ENCODE data around the gene RASGEF1C.

The RASGEF1C gene

GRCh38 chr5:180138976-180139730 is 69.9 kb downstream of the RASGEF1C start:
- H3K9me3 ChIP-seq (ENCODE audit: low read length): no peaks in the 10 kb centered on the region
- peaks cover 3% of the 10 kb centered on the region for H3K27me3 ChIP-seq (ENCODE audit: insufficient read depth, low read length)
- H3K4me3 ChIP-seq (ENCODE audit: low read length): no peak overlapping the region
- H3K36me3 ChIP-seq (ENCODE audit: insufficient read depth, low read length): no peaks in the 10 kb centered on the region
- no peak overlapping the region for H2AFZ ChIP-seq (ENCODE audit: low read depth, low read length)
- peaks cover 24% of the 10 kb centered on the region for H3K4me1 ChIP-seq (ENCODE audit: insufficient read depth, low read length)

GRCh38 chr5:180138214-180138975 is 70.6 kb downstream of the RASGEF1C start:
- Histone ChIP-seq H3K4me3 (ENCODE audit: low read length) (no peak overlapping the region), H3K4me1 (ENCODE audit: insufficient read depth, low read length) (peaks cover 24% of the 10 kb centered on the region), H2AFZ (ENCODE audit: low read depth, low read length) (no peak overlapping the region), H3K9me3 (ENCODE audit: low read length) (no peaks in the 10 kb centered on the region), H3K27me3 (ENCODE audit: insufficient read depth, low read length) (peaks cover 3% of the 10 kb centered on the region), H3K36me3 (ENCODE audit: insufficient read depth, low read length) (no peaks in the 10 kb centered on the region)

- Histone ChIP-seq H3K27me3 (ENCODE audit: insufficient read depth, low read length) (peaks cover 3% of the 10 kb centered on the region), H3K4me1 (ENCODE audit: insufficient read depth, low read length) (peaks cover 21% of the 10 kb centered on the region), H3K36me3 (ENCODE audit: insufficient read depth, low read length) (no peaks in the 10 kb centered on the region), H2AFZ (ENCODE audit: low read depth, low read length) (no peak overlapping the region), H3K4me3 (ENCODE audit: low read length) (no peak overlapping the region), H3K9me3 (ENCODE audit: low read length) (no peaks in the 10 kb centered on the region)
These were observed 71.4 kb downstream of the RASGEF1C start for GRCh38 chr5:180137401-180138213.

- no peaks in the 10 kb centered on the region for H3K9me3 ChIP-seq (ENCODE audit: low read length)
- peaks cover 3% of the 10 kb centered on the region for H3K27me3 ChIP-seq (ENCODE audit: insufficient read depth, low read length)
- H3K4me3 ChIP-seq (ENCODE audit: low read length): no peak overlapping the region
- no peak overlapping the region for H2AFZ ChIP-seq (ENCODE audit: low read depth, low read length)
- peaks cover 15% of the 10 kb centered on the region for H3K4me1 ChIP-seq (ENCODE audit: insufficient read depth, low read length)
- H3K36me3 ChIP-seq (ENCODE audit: insufficient read depth, low read length): no peaks in the 10 kb centered on the region
These were observed 72.2 kb downstream of the RASGEF1C start for GRCh38 chr5:180136630-180137381.

GRCh38 chr5:180135967-180136629 is 72.9 kb downstream of the RASGEF1C start:
- H3K4me1 ChIP-seq (ENCODE audit: insufficient read depth, low read length): peaks cover 15% of the 10 kb centered on the region
- H3K36me3 ChIP-seq (ENCODE audit: insufficient read depth, low read length): no peaks in the 10 kb centered on the region
- H3K27me3 ChIP-seq (ENCODE audit: insufficient read depth, low read length): peaks cover 3% of the 10 kb centered on the region
- no peak overlapping the region for H2AFZ ChIP-seq (ENCODE audit: low read depth, low read length)
- H3K4me3 ChIP-seq (ENCODE audit: low read length): no peak overlapping the region
- H3K9me3 ChIP-seq (ENCODE audit: low read length): no peaks in the 10 kb centered on the region

- Histone ChIP-seq H3K36me3 (ENCODE audit: insufficient read depth, low read length) (no peaks in the 10 kb centered on the region), H3K4me1 (ENCODE audit: insufficient read depth, low read length) (peaks cover 9% of the 10 kb centered on the region), H3K27me3 (ENCODE audit: insufficient read depth, low read length) (peaks cover 10% of the 10 kb centered on the region), H3K9me3 (ENCODE audit: low read length) (no peaks in the 10 kb centered on the region), H3K4me3 (ENCODE audit: low read length) (no peak overlapping the region), H2AFZ (ENCODE audit: low read depth, low read length) (no peak overlapping the region)
These were observed 73.7 kb downstream of the RASGEF1C start for GRCh38 chr5:180135128-180135955.

- Histone ChIP-seq H2AFZ (ENCODE audit: low read depth, low read length) (no peak overlapping the region), H3K36me3 (ENCODE audit: insufficient read depth, low read length) (no peaks in the 10 kb centered on the region), H3K4me3 (ENCODE audit: low read length) (no peak overlapping the region), H3K27me3 (ENCODE audit: insufficient read depth, low read length) (peaks cover 13% of the 10 kb centered on the region), H3K4me1 (ENCODE audit: insufficient read depth, low read length) (no peaks in the 10 kb centered on the region), H3K9me3 (ENCODE audit: low read length) (no peaks in the 10 kb centered on the region)
These were observed 75.0 kb downstream of the RASGEF1C start for GRCh38 chr5:180133971-180134508.

GRCh38 chr5:180133551-180133950 is 75.5 kb downstream of the RASGEF1C start:
- no peaks in the 10 kb centered on the region for H3K36me3 ChIP-seq (ENCODE audit: insufficient read depth, low read length)
- no peaks in the 10 kb centered on the region for H3K4me1 ChIP-seq (ENCODE audit: insufficient read depth, low read length)
- peaks cover 10% of the 10 kb centered on the region for H3K27me3 ChIP-seq (ENCODE audit: insufficient read depth, low read length)
- H2AFZ ChIP-seq (ENCODE audit: low read depth, low read length): no peak overlapping the region
- H3K9me3 ChIP-seq (ENCODE audit: low read length): no peaks in the 10 kb centered on the region
- H3K4me3 ChIP-seq (ENCODE audit: low read length): no peak overlapping the region

- Histone ChIP-seq H3K27me3 (ENCODE audit: insufficient read depth, low read length) (peaks cover 10% of the 10 kb centered on the region), H3K36me3 (ENCODE audit: insufficient read depth, low read length) (no peaks in the 10 kb centered on the region), H3K4me3 (ENCODE audit: low read length) (no peak overlapping the region), H3K9me3 (ENCODE audit: low read length) (no peaks in the 10 kb centered on the region), H3K4me1 (ENCODE audit: insufficient read depth, low read length) (no peaks in the 10 kb centered on the region), H2AFZ (ENCODE audit: low read depth, low read length) (no peak overlapping the region)
These were observed 76.0 kb downstream of the RASGEF1C start for GRCh38 chr5:180133060-180133459.

- no peak overlapping the region for H3K4me3 ChIP-seq (ENCODE audit: low read length)
- peaks cover 10% of the 10 kb centered on the region for H3K27me3 ChIP-seq (ENCODE audit: insufficient read depth, low read length)
- H3K36me3 ChIP-seq (ENCODE audit: insufficient read depth, low read length): no peaks in the 10 kb centered on the region
- no peaks in the 10 kb centered on the region for H3K4me1 ChIP-seq (ENCODE audit: insufficient read depth, low read length)
- no peaks in the 10 kb centered on the region for H3K9me3 ChIP-seq (ENCODE audit: low read length)
- no peak overlapping the region for H2AFZ ChIP-seq (ENCODE audit: low read depth, low read length)
These were observed 77.9 kb downstream of the RASGEF1C start for GRCh38 chr5:180130876-180131740.
